ENCODE data around the gene FGG. TPM values are rescaled to one million over a fixed set of nuclear protein-coding genes. Genes with fewer than 3 reads are reported as not detected.

FGG gene
- total RNA-seq, 6 experiments from 2014 or later = not detected

- no peak for TF ChIP-seq CTCF (IDR thresholded peaks at IDR 0.05)
- H3K4me3 Mint-ChIP-seq = no peak overlapping the region
- no peaks in the 10 kb centered on the region for H3K9me3 Mint-ChIP-seq
- peaks cover 2% of the 10 kb centered on the region; the same call in 1 of the 2 replicates for H3K27me3 Mint-ChIP-seq (ENCODE audit: insufficient read depth)
- H3K4me1 Mint-ChIP-seq (ENCODE audit: low read depth) = no peaks in the 10 kb centered on the region
- no peak for DNase-seq
- no peaks in the 10 kb centered on the region for H3K36me3 Mint-ChIP-seq (ENCODE audit: low read depth)
- no peak overlapping the region for H3K27ac Mint-ChIP-seq
Measured at GRCh38 chr4:154577324-154577723, 35.1 kb downstream of the FGG start.

GRCh38 chr4:154574311-154574710, 38.1 kb downstream of the FGG start:
- no peaks in the 10 kb centered on the region; the same call in none of the 2 replicates for H3K27me3 Mint-ChIP-seq (ENCODE audit: insufficient read depth)
- H3K9me3 Mint-ChIP-seq = no peaks in the 10 kb centered on the region
- no peaks in the 10 kb centered on the region for H3K36me3 Mint-ChIP-seq (ENCODE audit: low read depth)
- H3K4me1 Mint-ChIP-seq (ENCODE audit: low read depth) = no peaks in the 10 kb centered on the region
- no peak for DNase-seq
- no peak overlapping the region for H3K27ac Mint-ChIP-seq
- no peak overlapping the region for H3K4me3 Mint-ChIP-seq
- no peak for TF ChIP-seq CTCF (IDR thresholded peaks at IDR 0.05)

GRCh38 chr4:154573190-154573870, 39.1 kb downstream of the FGG start:
- DNase-seq = no peak
- Mint-ChIP-seq H3K27ac (no peak overlapping the region), H3K4me1 (ENCODE audit: low read depth) (no peaks in the 10 kb centered on the region), H3K36me3 (ENCODE audit: low read depth) (no peaks in the 10 kb centered on the region), H3K9me3 (no peaks in the 10 kb centered on the region), H3K4me3 (no peak overlapping the region), H3K27me3 (ENCODE audit: insufficient read depth) (no peaks in the 10 kb centered on the region; the same call in none of the 2 replicates)
- TF ChIP-seq CTCF (IDR thresholded peaks at IDR 0.05) = no peak

- Mint-ChIP-seq H3K36me3 (ENCODE audit: low read depth) (no peaks in the 10 kb centered on the region), H3K4me1 (ENCODE audit: low read depth) (no peaks in the 10 kb centered on the region), H3K9me3 (no peaks in the 10 kb centered on the region), H3K4me3 (no peak overlapping the region), H3K27me3 (ENCODE audit: insufficient read depth) (no peaks in the 10 kb centered on the region; the same call in none of the 2 replicates), H3K27ac (no peak overlapping the region)
- no peak for TF ChIP-seq CTCF (IDR thresholded peaks at IDR 0.05)
- no peak for DNase-seq
Measured at GRCh38 chr4:154569584-154569983, 42.9 kb downstream of the FGG start.

GRCh38 chr4:154569028-154569427, 43.4 kb downstream of the FGG start:
- Mint-ChIP-seq H3K27me3 (ENCODE audit: insufficient read depth) (no peaks in the 10 kb centered on the region; the same call in none of the 2 replicates), H3K4me3 (no peak overlapping the region), H3K27ac (no peak overlapping the region), H3K9me3 (no peaks in the 10 kb centered on the region), H3K4me1 (ENCODE audit: low read depth) (no peaks in the 10 kb centered on the region), H3K36me3 (ENCODE audit: low read depth) (no peaks in the 10 kb centered on the region)
- no peak for DNase-seq
- no peak for TF ChIP-seq CTCF (IDR thresholded peaks at IDR 0.05)

Data from HFFc6 (cell line).